ENCODE measurements around the gene MED15. TPM values are rescaled to one million over a fixed set of nuclear protein-coding genes. Genes with fewer than 3 reads are reported as not detected.

MED15 gene, protein sequence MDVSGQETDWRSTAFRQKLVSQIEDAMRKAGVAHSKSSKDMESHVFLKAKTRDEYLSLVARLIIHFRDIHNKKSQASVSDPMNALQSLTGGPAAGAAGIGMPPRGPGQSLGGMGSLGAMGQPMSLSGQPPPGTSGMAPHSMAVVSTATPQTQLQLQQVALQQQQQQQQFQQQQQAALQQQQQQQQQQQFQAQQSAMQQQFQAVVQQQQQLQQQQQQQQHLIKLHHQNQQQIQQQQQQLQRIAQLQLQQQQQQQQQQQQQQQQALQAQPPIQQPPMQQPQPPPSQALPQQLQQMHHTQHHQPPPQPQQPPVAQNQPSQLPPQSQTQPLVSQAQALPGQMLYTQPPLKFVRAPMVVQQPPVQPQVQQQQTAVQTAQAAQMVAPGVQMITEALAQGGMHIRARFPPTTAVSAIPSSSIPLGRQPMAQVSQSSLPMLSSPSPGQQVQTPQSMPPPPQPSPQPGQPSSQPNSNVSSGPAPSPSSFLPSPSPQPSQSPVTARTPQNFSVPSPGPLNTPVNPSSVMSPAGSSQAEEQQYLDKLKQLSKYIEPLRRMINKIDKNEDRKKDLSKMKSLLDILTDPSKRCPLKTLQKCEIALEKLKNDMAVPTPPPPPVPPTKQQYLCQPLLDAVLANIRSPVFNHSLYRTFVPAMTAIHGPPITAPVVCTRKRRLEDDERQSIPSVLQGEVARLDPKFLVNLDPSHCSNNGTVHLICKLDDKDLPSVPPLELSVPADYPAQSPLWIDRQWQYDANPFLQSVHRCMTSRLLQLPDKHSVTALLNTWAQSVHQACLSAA
- total RNA-seq = 41.7 TPM

DNA sequence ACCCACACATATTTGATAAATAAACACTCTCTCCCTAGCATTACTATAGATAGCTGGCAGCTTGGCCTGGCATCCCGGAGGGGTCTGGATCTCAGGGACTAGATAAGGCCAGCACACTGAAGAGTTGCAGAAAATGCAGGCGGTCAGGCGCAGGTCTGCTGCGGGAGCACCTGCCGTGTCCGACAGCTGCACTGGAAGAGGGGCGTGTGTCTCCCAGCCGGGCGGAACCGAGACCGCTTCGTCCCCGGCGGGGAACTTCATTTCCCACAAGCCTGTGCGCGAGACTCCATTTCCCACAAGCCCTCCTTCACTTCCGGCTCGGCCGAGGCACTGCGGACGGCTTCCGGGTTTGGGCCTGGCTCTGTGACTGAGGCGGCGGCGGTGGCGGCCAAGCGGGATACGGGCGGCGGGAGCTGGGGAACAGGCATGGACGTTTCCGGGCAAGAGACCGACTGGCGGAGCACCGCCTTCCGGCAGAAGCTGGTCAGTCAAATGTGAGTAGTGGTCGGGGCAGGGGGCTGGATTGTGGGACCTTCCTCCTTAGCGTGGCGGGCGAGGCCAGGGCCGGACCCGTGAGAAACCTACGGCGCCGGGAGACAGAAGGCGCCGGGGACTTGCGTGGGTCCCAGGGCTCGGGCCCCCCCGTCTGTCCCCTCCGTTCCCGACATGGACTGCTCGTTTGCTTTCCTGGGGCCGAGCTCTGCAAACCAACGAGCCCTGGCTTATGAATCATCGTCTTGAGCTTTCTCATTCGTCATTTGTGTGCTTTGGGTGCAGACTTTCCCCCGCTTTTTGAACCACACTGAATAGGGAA is at the start of gene MED15:
Gene MED15, plus strand, starts transcription at position 358 of the 814 bp plus-strand sequence. Its CDS starts 69 bp downstream, at position 427.

DNA sequence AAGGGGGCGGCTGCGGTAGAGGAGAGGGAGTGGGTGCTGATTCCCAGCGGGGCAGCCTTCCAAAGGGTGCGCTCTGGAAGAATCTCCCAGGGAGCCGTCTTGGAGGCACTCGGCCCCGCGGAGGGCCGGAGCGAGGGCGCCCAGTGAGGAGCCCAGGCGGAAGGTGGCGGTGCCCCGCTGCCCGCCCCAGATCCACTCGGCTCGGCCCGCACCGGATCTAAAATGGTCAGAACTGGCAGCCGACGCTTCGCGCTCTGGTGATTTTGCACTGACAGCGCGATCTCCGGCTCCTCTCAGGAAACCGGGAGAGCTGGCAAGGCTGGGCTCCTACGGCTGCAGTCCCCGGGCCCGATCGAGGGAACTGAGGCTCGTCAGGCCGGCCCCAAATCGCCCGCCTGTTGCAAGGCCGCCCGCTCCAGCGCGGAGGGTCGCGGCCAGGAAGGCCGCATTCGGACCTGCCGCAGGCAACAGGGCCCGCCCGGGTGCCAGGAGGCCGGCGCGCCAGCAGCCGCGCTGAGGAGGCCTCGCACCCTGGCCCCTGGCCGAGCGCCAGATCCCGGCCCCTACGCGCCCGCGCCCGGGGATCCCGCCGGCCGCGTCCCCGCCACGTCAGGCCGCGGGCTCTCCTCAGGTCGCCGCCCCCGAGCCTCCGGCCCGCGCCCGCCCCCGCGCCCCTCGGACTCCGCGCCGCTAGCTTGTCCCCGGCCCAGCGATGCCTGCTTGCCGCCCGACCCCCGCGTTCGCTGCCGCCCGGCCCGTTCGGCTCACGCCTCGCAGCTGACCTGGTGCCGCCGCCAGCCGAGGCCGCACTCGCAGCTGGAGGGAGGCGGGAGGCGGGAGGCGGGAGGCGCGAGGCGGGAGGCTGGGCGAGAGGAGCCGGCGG is 12.2 kb upstream of the MED15 start, which contains the start of gene KLHL22:
Gene KLHL22, minus strand, starts transcription at position 818 of the 883 bp plus-strand sequence. CDS start 6,584 bp downstream, outside the sequence.

Other genes starting within 250 kb of the MED15 start
- gene RTN4R, start 239.3 kb upstream of the MED15 start, total RNA-seq = 9.7 TPM
- gene DGCR6L, start 187.6 kb upstream of the MED15 start, total RNA-seq = 41.8 TPM
- gene ZNF74, start 113.5 kb upstream of the MED15 start, total RNA-seq = 37.7 TPM
- gene SCARF2, start 69.8 kb upstream of the MED15 start, total RNA-seq = 16.8 TPM
- gene KLHL22, start 11.8 kb upstream of the MED15 start, total RNA-seq = 62.0 TPM

Measured in camera-type eye (tissue), 1 donor.